ENCODE results near the gene SSUH2. TPM values are rescaled to one million over a fixed set of nuclear protein-coding genes. Genes with fewer than 3 reads are reported as not detected.
"Not testable (repeated sequence)": the region's sequence is repeated elsewhere in the genome, so short reads cannot be mapped to it uniquely, and the experiment has no call there.

The SSUH2 gene
- total RNA-seq, 2 experiments from 2014 or later, result 0.12 to 0.20 TPM

DNA sequence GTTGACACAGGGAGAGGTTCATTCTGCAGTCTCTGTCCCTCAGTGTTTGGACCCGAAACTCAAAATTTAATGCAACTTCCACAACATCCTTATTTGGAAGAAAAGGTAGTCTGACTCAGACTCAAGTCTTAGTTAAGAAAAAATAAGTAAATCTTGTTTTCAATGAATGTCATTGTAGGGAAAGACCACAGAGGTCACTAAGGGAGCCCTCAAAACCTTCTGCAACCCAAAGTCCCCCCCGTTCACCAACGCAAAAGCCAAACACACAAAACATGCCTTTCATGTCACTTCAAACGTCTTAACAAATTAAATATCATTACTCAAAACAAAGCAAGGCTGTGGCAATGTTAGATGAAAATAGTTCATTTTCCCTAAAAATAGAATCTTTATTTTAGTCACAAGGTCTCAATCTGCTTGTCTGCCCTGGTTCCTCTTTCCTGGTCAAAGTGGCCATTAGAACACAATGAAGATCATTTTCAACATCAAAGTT lies 20.9 kb upstream of the SSUH2 start:
- no peaks in the 10 kb centered on the region for H3K4me1 Mint-ChIP-seq
- peaks cover 20% of the 10 kb centered on the region for H3K27me3 Mint-ChIP-seq
- no peak overlapping the region for H3K4me3 Mint-ChIP-seq
- H3K9me3 Mint-ChIP-seq, result no peaks in the 10 kb centered on the region
- H3K27ac Mint-ChIP-seq, result no peak overlapping the region
- DNase-seq, result no peak
- H3K36me3 Mint-ChIP-seq, result no peaks in the 10 kb centered on the region

DNA sequence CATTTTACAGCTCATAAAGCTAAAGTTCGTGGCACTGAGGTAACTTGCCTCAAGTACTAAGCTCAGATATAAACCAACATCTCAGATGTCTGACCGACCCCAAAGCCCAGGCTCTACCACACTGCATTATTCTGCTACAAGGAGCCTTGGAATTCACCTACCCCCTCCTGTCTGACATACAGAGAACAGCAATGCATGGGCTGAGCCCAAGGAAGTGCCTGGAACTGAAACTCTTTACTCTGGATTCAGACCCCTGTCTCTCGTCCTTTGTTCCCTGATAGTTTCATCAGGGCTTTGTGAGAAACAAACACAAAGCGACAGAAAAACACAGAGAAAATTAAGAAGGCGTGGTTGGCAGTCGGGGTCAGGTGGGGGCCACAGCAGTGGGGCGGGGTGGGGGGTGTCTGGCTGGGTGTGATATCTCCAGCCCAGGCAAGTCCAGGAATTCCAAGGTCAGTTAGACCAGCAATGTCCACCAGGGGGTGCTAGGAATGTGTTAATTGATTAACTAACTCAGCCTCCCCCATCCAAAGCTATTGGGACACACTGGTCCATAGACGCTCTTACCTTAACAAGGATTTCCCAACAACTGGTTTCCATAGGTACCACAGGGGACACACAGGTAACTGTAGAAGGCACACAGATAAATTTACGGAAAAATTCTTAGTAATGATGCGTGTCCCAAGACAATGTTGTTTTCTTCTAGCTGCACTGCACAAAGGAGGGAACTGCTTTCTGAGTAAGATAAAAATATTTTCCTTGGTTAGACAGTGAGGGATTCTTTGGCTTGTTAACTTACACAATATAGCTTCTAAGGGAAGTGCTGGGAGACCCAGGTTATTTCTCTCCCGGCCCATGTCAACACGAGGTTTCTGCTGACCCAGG lies 18.8 kb upstream of the SSUH2 start:
- Mint-ChIP-seq H3K27ac (no peak overlapping the region), H3K4me1 (no peaks in the 10 kb centered on the region), H3K27me3 (peaks cover 21% of the 10 kb centered on the region), H3K36me3 (no peaks in the 10 kb centered on the region), H3K9me3 (no peaks in the 10 kb centered on the region), H3K4me3 (no peak overlapping the region)
- no peak for DNase-seq

DNA sequence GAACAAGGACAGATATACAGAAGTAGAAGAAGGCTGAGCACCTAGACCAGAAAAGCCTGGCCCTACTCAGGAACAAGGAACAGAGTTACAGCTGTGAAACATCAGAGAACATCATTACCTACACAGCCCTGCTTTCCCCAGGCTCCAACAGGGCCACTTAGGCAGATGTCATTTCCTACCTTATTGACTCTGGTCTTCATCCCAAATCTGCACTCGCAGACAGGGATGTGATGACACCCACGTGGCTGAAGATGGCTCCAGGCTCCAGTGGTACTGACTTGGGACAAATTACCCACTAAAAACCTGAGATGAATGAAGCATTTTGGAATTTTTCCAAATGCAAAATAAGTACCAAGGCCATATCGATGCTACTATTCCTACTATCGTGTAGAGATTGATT lies 18.0 kb upstream of the SSUH2 start:
- no peak overlapping the region for H3K4me3 Mint-ChIP-seq
- no peaks in the 10 kb centered on the region for H3K36me3 Mint-ChIP-seq
- H3K27ac Mint-ChIP-seq, result no peak overlapping the region
- H3K4me1 Mint-ChIP-seq, result no peaks in the 10 kb centered on the region
- DNase-seq, result no peak
- H3K9me3 Mint-ChIP-seq, result no peaks in the 10 kb centered on the region
- peaks cover 21% of the 10 kb centered on the region for H3K27me3 Mint-ChIP-seq

DNA sequence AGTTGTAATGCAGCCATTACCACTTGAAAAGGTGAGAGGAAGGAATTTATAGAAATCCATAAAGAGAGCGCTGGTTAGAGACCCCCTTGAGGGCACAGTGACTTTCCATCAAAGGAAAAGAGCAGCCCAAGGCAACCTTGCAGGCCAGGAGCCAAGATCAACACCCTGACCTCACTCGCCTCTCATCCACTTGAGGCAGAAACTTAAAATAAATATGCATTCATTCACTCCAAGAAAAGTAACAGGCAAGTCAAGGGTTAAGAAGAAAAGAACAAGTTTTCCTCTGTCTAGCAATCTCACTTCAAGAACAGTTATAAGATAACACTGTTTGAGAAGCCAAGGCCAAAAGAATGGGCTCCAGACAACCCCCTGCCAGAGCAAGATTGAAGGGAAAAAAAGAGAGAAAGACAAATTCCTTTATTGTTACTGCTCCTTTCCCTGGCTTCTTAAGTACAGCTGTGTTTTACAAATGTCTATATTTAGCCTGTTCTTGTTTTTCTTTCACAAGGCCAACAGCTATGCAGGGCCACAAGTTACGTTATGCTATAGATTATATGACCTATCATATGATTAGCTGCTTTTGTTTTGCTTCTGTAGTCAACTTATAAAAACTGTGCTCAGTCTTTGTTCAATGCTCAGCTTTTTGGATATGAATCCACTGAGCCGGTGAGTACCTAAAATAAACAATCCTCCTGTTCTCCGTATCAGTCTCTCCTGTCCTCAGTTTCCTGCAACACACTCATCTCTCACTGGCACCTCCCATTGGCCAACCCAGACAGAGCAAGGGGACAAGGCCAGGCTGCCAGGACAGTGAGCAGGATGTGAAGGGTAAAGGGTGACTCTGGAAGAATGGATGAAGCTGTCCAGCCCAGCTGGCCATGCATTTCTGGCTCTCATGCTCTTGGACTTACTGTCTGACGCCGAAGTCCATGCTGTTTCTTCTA lies 15.8 kb upstream of the SSUH2 start:
- no peak for DNase-seq
- H3K4me1 Mint-ChIP-seq, result no peaks in the 10 kb centered on the region
- no peaks in the 10 kb centered on the region for H3K36me3 Mint-ChIP-seq
- peaks cover 19% of the 10 kb centered on the region for H3K27me3 Mint-ChIP-seq
- no peaks in the 10 kb centered on the region for H3K9me3 Mint-ChIP-seq
- H3K27ac Mint-ChIP-seq, result no peak overlapping the region
- H3K4me3 Mint-ChIP-seq, result no peak overlapping the region

DNA sequence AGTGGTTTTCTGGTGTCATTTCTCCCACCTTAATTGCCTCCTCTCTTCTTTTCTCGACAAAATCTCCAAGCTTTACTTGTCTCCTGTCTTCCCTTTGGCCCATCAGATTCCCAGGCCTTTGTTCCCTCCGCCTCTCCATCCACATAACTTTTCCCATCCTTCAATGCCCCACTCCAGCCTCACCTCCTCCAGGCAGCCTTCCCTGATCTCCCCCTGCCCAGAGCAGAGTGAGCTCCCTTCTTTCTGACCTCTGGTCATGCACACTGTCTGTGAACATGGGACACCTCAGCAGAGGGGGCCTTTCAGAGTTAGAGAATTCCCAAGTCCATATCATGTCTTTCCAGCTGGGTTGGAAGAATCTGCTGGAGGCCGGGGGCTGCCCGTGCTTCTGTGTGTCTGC lies 14.6 kb upstream of the SSUH2 start:
- H3K36me3 Mint-ChIP-seq, result no peaks in the 10 kb centered on the region
- no peak overlapping the region for H3K27ac Mint-ChIP-seq
- no peaks in the 10 kb centered on the region for H3K9me3 Mint-ChIP-seq
- no peaks in the 10 kb centered on the region for H3K4me1 Mint-ChIP-seq
- no peak overlapping the region for H3K4me3 Mint-ChIP-seq
- DNase-seq, result no peak
- H3K27me3 Mint-ChIP-seq, result peaks cover 11% of the 10 kb centered on the region

DNA sequence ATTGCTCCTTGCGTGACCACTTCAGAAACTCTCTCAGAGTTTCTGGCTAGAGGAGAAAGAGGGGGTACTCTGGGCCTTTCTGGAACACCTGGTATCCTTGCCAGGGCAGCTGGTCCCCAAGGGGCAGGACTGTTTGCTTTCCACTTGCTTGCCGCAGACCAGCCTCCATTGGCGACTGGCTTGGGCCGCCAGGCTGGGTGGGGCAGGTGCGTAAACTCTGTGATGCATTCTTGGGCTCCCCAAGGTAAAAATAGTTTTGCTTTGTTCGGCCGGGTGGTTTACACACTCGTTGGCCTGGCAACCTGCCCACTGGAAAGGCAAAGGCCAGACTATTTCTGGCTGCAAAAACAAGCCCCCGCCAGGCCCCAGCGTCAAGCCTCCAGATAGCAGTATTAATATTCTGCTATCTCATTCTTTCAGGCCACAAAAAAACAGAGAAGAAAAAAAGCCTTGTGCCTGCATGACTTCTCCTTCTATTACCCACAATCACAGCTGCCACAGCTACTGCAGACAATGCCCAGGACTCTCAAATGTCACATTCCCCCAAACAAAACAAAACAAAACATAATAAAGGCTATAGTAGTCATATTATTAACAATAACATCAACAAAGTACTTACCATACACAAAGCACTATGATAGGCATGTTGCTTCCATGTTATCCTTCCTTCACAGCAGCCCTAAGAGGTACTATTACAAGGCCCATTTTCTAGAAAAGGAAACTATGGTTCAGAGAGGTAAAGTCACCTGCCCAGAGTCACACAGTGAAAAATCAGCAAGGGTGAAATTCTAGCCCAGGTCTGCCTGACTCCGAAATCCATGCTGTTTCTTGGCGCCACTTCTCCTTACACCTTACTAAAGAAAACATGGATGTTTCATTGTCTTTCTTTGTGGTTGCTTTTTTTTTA lies 14.0 kb upstream of the SSUH2 start:
- H3K27ac Mint-ChIP-seq, result no peak overlapping the region
- peaks cover 10% of the 10 kb centered on the region for H3K27me3 Mint-ChIP-seq
- no peak overlapping the region for H3K4me3 Mint-ChIP-seq
- no peaks in the 10 kb centered on the region for H3K4me1 Mint-ChIP-seq
- H3K9me3 Mint-ChIP-seq, result no peaks in the 10 kb centered on the region
- no peak for DNase-seq
- no peaks in the 10 kb centered on the region for H3K36me3 Mint-ChIP-seq

DNA sequence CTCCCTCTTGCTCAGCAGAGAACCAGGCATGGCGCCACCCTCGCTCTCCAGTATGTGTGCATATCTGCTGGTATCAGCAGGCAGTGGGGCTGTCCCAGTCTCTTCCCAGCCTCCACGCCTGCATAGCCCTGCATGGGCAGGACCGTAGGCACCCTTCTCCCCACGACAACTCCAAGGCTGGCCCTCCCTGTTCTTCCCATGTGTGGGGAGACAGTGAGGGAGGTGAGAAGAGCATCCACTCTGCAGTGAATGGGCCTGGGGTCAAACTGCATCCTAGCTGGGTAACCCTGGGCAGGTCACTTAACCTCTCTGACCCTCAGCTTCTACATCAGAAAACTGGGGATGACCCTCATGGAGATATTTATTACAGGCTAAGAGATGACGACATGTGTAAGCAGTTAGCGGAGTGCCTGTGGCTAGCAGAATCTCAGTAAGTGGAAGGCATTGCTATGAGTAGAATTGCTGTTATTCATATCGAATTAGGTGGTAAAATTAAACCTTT lies 13.3 kb upstream of the SSUH2 start:
- H3K27me3 Mint-ChIP-seq, result peaks cover 10% of the 10 kb centered on the region
- no peak overlapping the region for H3K4me3 Mint-ChIP-seq
- no peaks in the 10 kb centered on the region for H3K36me3 Mint-ChIP-seq
- H3K4me1 Mint-ChIP-seq, result no peaks in the 10 kb centered on the region
- H3K27ac Mint-ChIP-seq, result no peak overlapping the region
- no peak for DNase-seq
- no peaks in the 10 kb centered on the region for H3K9me3 Mint-ChIP-seq

DNA sequence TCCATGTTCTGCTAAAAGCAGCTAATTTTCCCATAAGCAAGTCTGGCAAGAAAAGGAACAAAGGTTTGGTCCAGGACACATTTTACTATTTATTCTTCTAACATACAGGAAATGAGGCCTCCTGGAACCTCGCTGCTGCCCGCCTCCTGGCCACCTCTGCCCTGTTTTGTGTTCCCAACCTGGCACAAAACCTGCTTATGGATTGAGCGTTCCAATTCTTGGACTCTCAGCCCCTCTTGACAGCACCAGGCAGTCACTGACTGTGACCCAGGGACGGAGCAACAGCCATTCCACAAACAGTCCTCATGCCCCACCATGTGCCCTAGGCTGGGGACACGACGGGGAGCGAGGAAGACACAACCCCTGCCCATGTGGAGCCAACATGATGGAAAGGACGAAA lies 11.6 kb upstream of the SSUH2 start:
- no peak overlapping the region for H3K4me3 Mint-ChIP-seq
- H3K36me3 Mint-ChIP-seq, result no peaks in the 10 kb centered on the region
- no peak for DNase-seq
- H3K27me3 Mint-ChIP-seq, result peaks cover 16% of the 10 kb centered on the region
- H3K9me3 Mint-ChIP-seq, result no peaks in the 10 kb centered on the region
- H3K4me1 Mint-ChIP-seq, result no peaks in the 10 kb centered on the region
- no peak overlapping the region for H3K27ac Mint-ChIP-seq

DNA sequence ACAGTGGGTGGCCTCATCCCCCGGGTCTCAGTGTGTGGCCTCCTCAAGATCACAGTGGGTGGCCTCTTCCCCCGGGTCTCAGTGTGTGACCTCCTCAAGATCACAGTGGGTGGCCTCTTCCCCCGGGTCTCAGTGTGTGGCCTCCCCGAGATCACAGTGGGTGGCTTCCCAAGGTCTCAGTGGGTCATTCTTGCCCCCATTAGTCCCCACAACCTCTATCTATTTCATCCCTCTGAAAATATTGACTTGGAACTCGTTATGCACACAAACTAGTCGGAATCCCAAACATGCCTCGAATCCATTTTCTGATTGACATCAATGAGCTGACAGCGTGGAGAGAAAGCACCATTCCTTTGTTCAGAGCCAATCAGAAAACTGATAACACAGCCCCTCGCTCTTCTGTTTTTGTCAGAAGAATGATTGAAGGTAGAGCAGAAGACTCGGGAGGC lies 10.8 kb upstream of the SSUH2 start:
- Mint-ChIP-seq H3K27ac (no peak overlapping the region), H3K27me3 (peaks cover 14% of the 10 kb centered on the region), H3K9me3 (no peaks in the 10 kb centered on the region), H3K4me3 (no peak overlapping the region), H3K4me1 (no peaks in the 10 kb centered on the region), H3K36me3 (no peaks in the 10 kb centered on the region)
- DNase-seq, result no peak

DNA sequence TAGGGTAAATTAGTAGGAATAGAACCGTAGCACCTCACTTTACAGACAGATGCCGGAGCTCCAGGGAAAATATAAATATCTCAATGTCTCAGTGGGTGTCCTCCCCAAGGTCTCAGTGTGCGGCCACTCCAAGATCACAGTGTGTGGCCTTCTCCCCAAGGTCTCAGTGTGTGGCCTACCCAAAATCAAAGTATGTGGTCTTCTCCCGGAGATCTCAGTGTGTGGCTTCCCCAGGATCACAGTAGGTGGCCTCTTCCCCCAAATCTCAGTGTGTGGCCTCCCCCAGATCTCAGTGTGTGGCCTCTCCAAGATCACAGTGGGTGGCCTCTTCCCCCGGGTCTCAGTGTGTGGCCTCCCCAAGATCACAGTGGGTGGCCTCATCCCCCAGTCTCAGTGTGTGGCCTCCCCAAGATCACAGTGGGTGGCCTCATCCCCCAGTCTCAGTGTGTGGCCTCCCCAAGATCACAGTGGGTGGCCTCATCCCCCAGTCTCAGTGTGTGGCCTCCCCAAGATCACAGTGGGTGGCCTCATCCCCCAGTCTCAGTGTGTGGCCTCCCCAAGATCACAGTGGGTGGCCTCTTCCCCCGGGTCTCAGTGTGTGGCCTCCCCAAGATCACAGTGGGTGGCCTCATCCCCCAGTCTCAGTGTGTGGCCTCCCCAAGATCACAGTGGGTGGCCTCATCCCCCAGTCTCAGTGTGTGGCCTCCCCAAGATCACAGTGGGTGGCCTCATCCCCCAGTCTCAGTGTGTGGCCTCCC lies 10.2 kb upstream of the SSUH2 start:
- not testable (repeated sequence) for DNase-seq, H3K27ac Mint-ChIP-seq, H3K4me3 Mint-ChIP-seq, H3K36me3 Mint-ChIP-seq, H3K4me1 Mint-ChIP-seq, H3K9me3 Mint-ChIP-seq
- peaks cover 17% of the 10 kb centered on the region for H3K27me3 Mint-ChIP-seq

DNA sequence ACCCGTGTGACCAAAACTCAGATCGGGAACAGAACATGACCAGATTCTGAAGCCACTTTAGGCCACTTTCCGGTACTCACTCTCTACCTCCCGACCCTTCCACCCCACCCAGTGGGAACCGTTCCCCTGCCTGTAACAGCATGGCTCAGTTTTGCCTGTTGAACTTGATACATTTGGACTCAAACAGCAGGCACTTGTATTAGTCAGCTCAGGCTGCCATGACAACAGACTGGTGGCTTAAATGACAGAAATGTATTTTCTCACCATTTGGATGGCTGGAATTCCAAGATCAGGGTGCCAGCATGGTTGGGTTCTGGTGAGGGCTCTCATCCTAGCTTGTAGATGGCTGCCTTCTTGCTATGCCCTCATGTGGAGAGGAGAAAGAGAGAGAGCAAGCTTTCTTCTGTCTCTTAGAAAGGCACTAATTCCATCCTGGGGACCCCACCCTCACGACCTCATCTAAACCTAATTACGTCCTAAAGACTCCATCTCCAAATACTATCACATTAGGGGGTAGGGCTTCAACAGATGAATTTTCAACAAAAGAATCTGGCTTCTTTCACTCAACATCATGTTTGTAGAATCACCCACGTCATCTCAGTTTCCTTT lies 9.3 kb upstream of the SSUH2 start:
- DNase-seq, result no peak
- H3K36me3 Mint-ChIP-seq, result no peaks in the 10 kb centered on the region
- H3K27me3 Mint-ChIP-seq, result peaks cover 17% of the 10 kb centered on the region
- no peak overlapping the region for H3K27ac Mint-ChIP-seq
- no peaks in the 10 kb centered on the region for H3K4me1 Mint-ChIP-seq
- no peaks in the 10 kb centered on the region for H3K9me3 Mint-ChIP-seq
- no peak overlapping the region for H3K4me3 Mint-ChIP-seq

DNA sequence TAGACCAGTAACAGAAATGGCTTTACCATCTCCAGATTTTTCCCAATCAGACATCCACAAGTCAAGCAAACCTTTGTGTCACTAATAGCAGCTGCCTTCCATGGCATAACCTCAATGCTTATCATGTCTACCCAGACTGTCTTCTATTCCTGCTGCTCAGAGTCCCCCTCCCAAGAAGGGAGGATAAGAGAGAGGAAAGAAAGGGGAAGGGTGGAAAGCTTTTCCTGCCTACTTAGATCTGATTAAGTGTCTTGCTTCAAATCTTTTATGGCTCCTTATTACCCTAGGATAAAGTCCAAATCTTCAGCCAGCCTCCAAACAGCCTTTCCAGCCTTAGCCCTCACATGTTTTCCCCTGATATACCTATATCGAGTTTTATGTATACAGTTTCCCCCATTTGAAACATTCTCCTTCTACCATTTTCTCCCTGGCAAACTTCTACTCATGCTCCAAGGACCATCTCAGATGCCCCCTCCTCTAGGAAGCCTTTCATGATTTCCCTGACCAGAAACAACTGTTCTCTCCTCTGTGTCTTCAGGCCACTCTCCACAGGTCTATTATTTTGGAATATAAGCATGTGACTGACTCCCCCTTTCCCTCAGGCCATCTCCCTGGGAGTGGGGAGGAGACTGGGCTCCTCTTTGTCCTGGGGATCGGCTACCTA lies 7.9 kb upstream of the SSUH2 start:
- H3K4me3 Mint-ChIP-seq, result no peak overlapping the region
- H3K4me1 Mint-ChIP-seq, result no peaks in the 10 kb centered on the region
- no peaks in the 10 kb centered on the region for H3K9me3 Mint-ChIP-seq
- peaks cover 13% of the 10 kb centered on the region for H3K27me3 Mint-ChIP-seq
- H3K36me3 Mint-ChIP-seq, result no peaks in the 10 kb centered on the region
- no peak overlapping the region for H3K27ac Mint-ChIP-seq
- DNase-seq, result no peak
